Heart left ventricle (tissue), 16 donors: ENCODE measurements around the gene SSNA1. TPM values are rescaled to one million over a fixed set of nuclear protein-coding genes. Genes with fewer than 3 reads are reported as not detected.

Experiments
- ATAC-seq, 4 donors: fragments of 200-7000 bp; cut with Tn5 transposase; one replicate each; pipeline ENCODE4 v1.9.1; 2020 to 2022; ENCODE audit warnings: moderate library complexity in 4 of 4, mild to moderate bottlenecking in 3 of 4, moderate number of reproducible peaks in 1 of 4
- DNase-seq, 5 donors: peaks; one replicate each; pipeline ENCODE4 v3.0.0-alpha.2; 2020
- H3K27ac ChIP-seq, 12 donors: fragments of 200-600 bp; sonication (generic) in 4 of 12; one replicate each; pipeline versions ENCODE4 v1.5.0 to v1.8.0; 2016 to 2022; ENCODE audit warnings: mild to moderate bottlenecking in 2 of 12
- H3K27me3 ChIP-seq, 9 donors: fragments of 200-600 bp; sonication (generic) in 2 of 9; one replicate each; pipeline versions ENCODE4 v1.5.1 to v1.8.0; 2016 to 2022; ENCODE audit warnings: mild to moderate bottlenecking in 3 of 9
- H3K36me3 ChIP-seq, 9 donors: fragments of 200-600 bp; sonication (generic) in 2 of 9; one replicate each; pipeline versions ENCODE4 v1.5.0 to v1.8.0; 2018 to 2022; ENCODE audit warnings: mild to moderate bottlenecking in 2 of 9
- H3K4me1 ChIP-seq, 12 donors: fragments of 200-600 bp; sonication (generic) in 4 of 12; one replicate each; pipeline versions ENCODE4 v1.5.0 to v1.8.0; 2016 to 2022; ENCODE audit warnings: mild to moderate bottlenecking in 3 of 12
- H3K4me3 ChIP-seq, 12 donors: fragments of 200-600 bp; sonication (generic) in 4 of 12; one replicate each; pipeline versions ENCODE4 v1.5.0 to v1.8.0; 2017 to 2022; ENCODE audit warnings: mild to moderate bottlenecking in 9 of 12, moderate library complexity in 4 of 12
- H3K9me3 ChIP-seq, 12 donors: fragments of 200-600 bp; sonication (generic) in 4 of 12; one replicate each; pipeline versions ENCODE4 v1.5.0 to v1.8.0; 2016 to 2022; ENCODE audit warnings: mild to moderate bottlenecking in 1 of 12
- CTCF ChIP-seq, 12 donors: fragments of 200-600 bp; sonication (generic) in 4 of 12; IDR thresholded peaks; one replicate each; pipeline versions ENCODE4 v1.5.0 to v1.8.0; 2018 to 2022; ENCODE audit warnings: antibody characterized with exemption in 12 of 12, mild to moderate bottlenecking in 5 of 12
- POLR2A ChIP-seq, 2 donors: fragments of 450-650 bp; IDR thresholded peaks; one replicate each; pipeline ENCODE4 v1.6.1; 2017; ENCODE audit warnings: antibody characterized with exemption in 2 of 2, mild to moderate bottlenecking in 2 of 2, moderate library complexity in 2 of 2
- WGBS, 4 donors: extraction: QIAGEN DNeasy Blood & Tissue Kit in 2 of 4; methylation state at CpG; one replicate each; pipeline versions ENCODE4 v1.1.5 to v1.1.7; 2013 to 2018; 5-methylcytosine and 5-hydroxymethylcytosine counted together
- intact Hi-C, 10 donors: fragments of 100-400 bp; cut with DNase I; formaldehyde crosslinking; loops; one replicate each; pipeline versions ENCODE4 v1.11.1 to v1.14.2; 2022
- polyA plus RNA-seq, 2 donors: library from polyadenylated mRNA; stranded (reverse); fragments of 200-250 nt; gene quantifications; one replicate each; pipeline ENCODE4 v1.2.3, GENCODE V29; 2013
- total RNA-seq, 9 donors: library from RNA; depleted of rRNA in 2 of 9; stranded (reverse); fragments of >200 nt in 2 of 9; fragmentation: NEBNext Ultra II Directional in 3 of 9; extraction: Animal tissue kit (Norgen Biotek cat#: 25700) in 3 of 9; gene quantifications; one replicate each; pipeline versions ENCODE4 v1.1.0 to v1.2.4, GENCODE V29; 2016 to 2023
- donor health status: ischemic (EF 13 %, LVEDD 7.1; RV severe dilation, severe dysfunction).
- donor health status: healthy with polysubstance abuse.
- donor health status: DM: no; HTN: yes; CAD: no.
- donor health status: DM: no; HTN: no; CAD: no.
- donor health status: ischemic (EF 25% LVEDD 6.9; RV normal size, moderate dysfunction).
- donor health status: ischemic (EF 25% LVEDD 5.7; RV mildly dilated, moderate dysfunction).
- donor health status: healthy.
- donor health status: DM: yes; HTN: yes; CAD: no.
- donor health status: ischemic (EF 35%, LVEDD 5.7; RV mildly dilated, moderate dysfunction).
- donor health status: nonischemic (EF 11% LVEDD 7.7; RV severe dilation, severe dysfunction).
- donor health status: DM: yes; HTN: yes; CAD: no.
- donor health status: PGD.
- donor health status: ischemic (EF 29% LVEDD 5.4; RV normal size, mild dysfunction).
- donor health status: nonischemic (EF 23%, LVEDD 6.1; RV moderate dilation, normal function).

Gene SSNA1
- total and polyA plus RNA-seq, 11 donors, result 46.0 to 161 (median 67.7) TPM

GRCh38 chr9:137143459-137143858 lies 45.0 kb upstream of the SSNA1 start:
- intact Hi-C loops, result loop anchor here in 1 of 10 donors (10.0 kb wide), 1 partner anchor 361 kb away; no protein-coding TSS in a partner anchor
- Histone ChIP-seq H3K9me3 (no peaks in the 10 kb centered on the region), H3K4me1 (peaks cover 0 to 11% (median 1%) of the 10 kb centered on the region in 12 donors), H3K27me3 (peaks cover 12 to 87% (median 53%) of the 10 kb centered on the region in 9 donors), H3K27ac (no peak overlapping the region), H3K4me3 (no peak overlapping the region), H3K36me3 (no peaks in the 10 kb centered on the region)
- TF ChIP-seq POLR2A (IDR thresholded peaks at IDR 0.05) (no peak), CTCF (IDR thresholded peaks at IDR 0.05) (no peak)
- DNase-seq (peak in 1 of 5 donors; percentile 10), ATAC-seq (no peak)
- 52 to 65% (median 53%) methylated on average over 4 of the region's 4 CpGs; no CpG with 5 or more reads in 1 of the 4 donors for WGBS, 4 donors

- peaks cover 12 to 74% (median 38%) of the 10 kb centered on the region in 9 donors for H3K27me3 ChIP-seq
- no peak for TF ChIP-seq POLR2A (IDR thresholded peaks at IDR 0.05)
- TF ChIP-seq CTCF (IDR thresholded peaks at IDR 0.05), result no peak
- H3K4me1 ChIP-seq, result no peaks in the 10 kb centered on the region
- no peaks in the 10 kb centered on the region for H3K36me3 ChIP-seq
- H3K9me3 ChIP-seq, result no peaks in the 10 kb centered on the region
- H3K27ac ChIP-seq, result no peak overlapping the region
- no peak overlapping the region for H3K4me3 ChIP-seq
- WGBS, 4 donors, result 50 to 59% (median 52%) methylated on average over 25 to 49 of the region's 49 CpGs
- DNase-seq (peak in 1 of 5 donors; percentile 41), ATAC-seq (no peak)
- intact Hi-C loops, result loop anchor here in 1 of 10 donors (10.0 kb wide), 1 partner anchor 359 kb away; no protein-coding TSS in a partner anchor
Observed at GRCh38 chr9:137145731-137146526, 42.5 kb upstream of the SSNA1 start.

GRCh38 chr9:137146527-137146918 lies 42.0 kb upstream of the SSNA1 start:
- no peak overlapping the region for H3K27ac ChIP-seq
- TF ChIP-seq POLR2A (IDR thresholded peaks at IDR 0.05) (no peak), CTCF (IDR thresholded peaks at IDR 0.05) (no peak)
- peak in 1 of 5 donors; percentile 49 for DNase-seq
- H3K4me3 ChIP-seq, result no peak overlapping the region
- WGBS, 4 donors, result 57 to 66% (median 61%) methylated on average over 7 to 9 of the region's 9 CpGs
- H3K4me1 ChIP-seq, result no peaks in the 10 kb centered on the region
- no peak for ATAC-seq
- H3K36me3 ChIP-seq, result no peaks in the 10 kb centered on the region
- peaks cover 12 to 68% (median 32%) of the 10 kb centered on the region in 9 donors for H3K27me3 ChIP-seq
- intact Hi-C loops, result loop anchor here in 1 of 10 donors (10.0 kb wide), 1 partner anchor 358 kb away; no protein-coding TSS in a partner anchor
- no peaks in the 10 kb centered on the region for H3K9me3 ChIP-seq

GRCh38 chr9:137147091-137147792 lies 41.2 kb upstream of the SSNA1 start:
- peak in 1 of 5 donors; percentile 28 for DNase-seq

More at GRCh38 chr9:137147091-137147792, 41.2 kb upstream of the SSNA1 start:
- Histone ChIP-seq H3K27me3 (peaks cover 9 to 61% (median 25%) of the 10 kb centered on the region in 9 donors), H3K27ac (no peak overlapping the region), H3K4me1 (no peaks in the 10 kb centered on the region), H3K4me3 (no peak overlapping the region), H3K9me3 (no peaks in the 10 kb centered on the region), H3K36me3 (no peaks in the 10 kb centered on the region)
- no peak for ATAC-seq
- TF ChIP-seq CTCF (IDR thresholded peaks at IDR 0.05) (no peak), POLR2A (IDR thresholded peaks at IDR 0.05) (no peak)
- intact Hi-C loops, result loop anchor here in 1 of 10 donors (10.0 kb wide), 1 partner anchor 358 kb away; no protein-coding TSS in a partner anchor
- WGBS, 4 donors, result 83 to 87% (median 86%) methylated on average over 26 of the region's 26 CpGs
